ENCODE results near the gene AGBL1. TPM values are rescaled to one million over a fixed set of nuclear protein-coding genes. Genes with fewer than 3 reads are reported as not detected.

AGBL1 gene
- total and polyA plus RNA-seq, 2 donors (not counting 3 experiments of a cell fraction or from before 2014, with no cell fraction given) = not detected

DNA sequence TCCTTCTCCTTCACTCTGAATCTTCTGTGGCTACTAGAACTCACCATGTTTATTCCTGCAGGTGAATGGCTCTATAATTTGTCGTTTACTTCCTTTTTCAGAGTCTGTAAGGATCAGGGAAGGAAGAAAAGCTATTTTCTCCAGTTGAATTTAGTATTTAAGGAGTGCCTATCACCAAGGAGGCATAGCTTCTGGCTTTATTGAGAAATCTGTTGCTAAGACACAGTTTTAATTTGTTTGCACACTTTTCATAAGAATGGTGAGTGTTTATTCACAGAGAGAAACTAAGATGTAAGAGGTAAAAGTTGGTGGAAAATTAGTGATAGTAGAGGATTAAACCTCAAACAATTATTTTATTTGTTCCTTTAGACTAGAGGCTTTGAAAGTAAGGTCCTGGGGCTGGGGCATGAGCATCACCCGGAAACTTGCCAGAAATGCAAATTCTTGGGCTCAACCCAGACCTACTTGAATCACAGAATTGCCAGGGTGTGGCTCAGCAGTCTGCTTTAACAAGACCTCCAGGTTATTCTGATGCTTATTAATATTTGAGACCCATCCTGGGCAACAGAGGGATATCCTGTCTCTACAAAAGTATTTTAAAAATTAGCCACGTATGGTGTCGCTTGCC, 461.3 kb downstream of the AGBL1 start:
- POLR2A ChIA-PET = no interaction called here

More for the DNA sequence above, 461.3 kb downstream of the AGBL1 start:
- H3K4me2 ChIP-seq (ENCODE audit: insufficient read depth, low read length) = no peak overlapping the region
- H3K79me2 ChIP-seq (ENCODE audit: control insufficient read depth, insufficient read depth, low read length) = no peaks in the 10 kb centered on the region
- no peak overlapping the region for H2AFZ ChIP-seq (ENCODE audit: low read depth, low read length)
- DNase-seq (ENCODE audit: low read depth, low spot score) (no peak), FAIRE-seq (no peak)
- CTCF ChIA-PET = no interaction called here
- no peaks in the 10 kb centered on the region for H3K27me3 ChIP-seq (ENCODE audit: control insufficient read depth in 2 of 2, insufficient read depth in 2 of 2, low read length in 2 of 2)
- intact Hi-C loops (cut with micrococcal nuclease) (no loop called here), dilution Hi-C loops (cut with MboI; ENCODE audit: extremely low pct_ligation_motif_present, low sequenced_read_pairs) (no loop called here)
- no peak for TF ChIP-seq GATA2 (IDR thresholded peaks at IDR 0.05; ENCODE audit: insufficient read depth, insufficient read length, low read depth, low read length)
- TF ChIP-seq CTCF (IDR thresholded peaks at IDR 0.05; ENCODE audit: extremely low read depth in 1 of 2, insufficient read depth in 1 of 2, low read depth in 1 of 2, low read length in 2 of 2) = no peak
- TF ChIP-seq EZH2 (IDR thresholded peaks at IDR 0.05; ENCODE audit: borderline replicate concordance, low read depth, low read length, severe bottlenecking) = no peak
- no peak for TF ChIP-seq JUN (IDR thresholded peaks at IDR 0.05; ENCODE audit: borderline replicate concordance, insufficient read depth, insufficient read length, low read depth)
- TF ChIP-seq, protein P1, sequence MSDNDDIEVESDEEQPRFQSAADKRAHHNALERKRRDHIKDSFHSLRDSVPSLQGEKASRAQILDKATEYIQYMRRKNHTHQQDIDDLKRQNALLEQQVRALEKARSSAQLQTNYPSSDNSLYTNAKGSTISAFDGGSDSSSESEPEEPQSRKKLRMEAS (IDR thresholded peaks at IDR 0.05; ENCODE audit: insufficient read depth, insufficient read length) = no peak
- no peak for TF ChIP-seq FOS (IDR thresholded peaks at IDR 0.05; ENCODE audit: borderline replicate concordance, insufficient read depth, low read length)
- TF ChIP-seq POLR2AphosphoS5 (IDR thresholded peaks at IDR 0.05; ENCODE audit: insufficient read depth, low read depth, low read length) = no peak
- TF ChIP-seq MYC (IDR thresholded peaks at IDR 0.05; ENCODE audit: low read depth, low read length) = no peak
- no peak for TF ChIP-seq POLR2A (IDR thresholded peaks at IDR 0.05; ENCODE audit: low read depth, low read length)
- no peaks in the 10 kb centered on the region for H3K36me3 ChIP-seq (ENCODE audit: control insufficient read depth in 2 of 2, extremely low read depth in 1 of 2, insufficient read depth in 2 of 2, low read length in 2 of 2)
- BruUV-seq (replicated peaks) = no TSS peak
- no peak overlapping the region for H3K9ac ChIP-seq (replicated peaks; ENCODE audit: extremely low read depth, insufficient read depth, low read length)
- no peaks in the 10 kb centered on the region for H3K9me1 ChIP-seq (replicated peaks; ENCODE audit: control insufficient read depth, extremely low read depth, insufficient read depth, low read length)
- no peak overlapping the region for H3K27ac ChIP-seq (ENCODE audit: insufficient read depth, low read depth, low read length)
- no peaks in the 10 kb centered on the region for H4K20me1 ChIP-seq (replicated peaks; ENCODE audit: control insufficient read depth, extremely low read depth, insufficient read depth, low read length)
- no peaks in the 10 kb centered on the region for H3K4me1 ChIP-seq (ENCODE audit: control insufficient read depth, extremely low read depth, insufficient read depth, low read length)
- H3K4me3 ChIP-seq (replicated peaks in 1 of 3; ENCODE audit: insufficient read depth in 1 of 3, low read depth in 1 of 3, low read length in 3 of 3) = no peak overlapping the region
- peaks cover 5% of the 10 kb centered on the region for H3K9me3 ChIP-seq (replicated peaks; ENCODE audit: control insufficient read depth, insufficient read depth, low read length)

All from endothelial cell of umbilical vein (primary cell).